Activated CD4-positive, alpha-beta T cell treated with anti-CD3 and anti-CD28 coated beads, Interleukin-2, Interleukin-6, amounts not matched to agents 100 ng/mL and 50 ng/mL, durations not matched to agents 16 hours and 8 hours (primary cell): ENCODE measurements around the gene RPS17.
"Not testable (repeated sequence)": the region's sequence is repeated elsewhere in the genome, so short reads cannot be mapped to it uniquely, and the experiment has no call there.

Source experiments
- DNase-seq: peaks from one replicate; pipeline ENCODE4 v3.0.0-alpha.2; 2020

RPS17 gene

DNA sequence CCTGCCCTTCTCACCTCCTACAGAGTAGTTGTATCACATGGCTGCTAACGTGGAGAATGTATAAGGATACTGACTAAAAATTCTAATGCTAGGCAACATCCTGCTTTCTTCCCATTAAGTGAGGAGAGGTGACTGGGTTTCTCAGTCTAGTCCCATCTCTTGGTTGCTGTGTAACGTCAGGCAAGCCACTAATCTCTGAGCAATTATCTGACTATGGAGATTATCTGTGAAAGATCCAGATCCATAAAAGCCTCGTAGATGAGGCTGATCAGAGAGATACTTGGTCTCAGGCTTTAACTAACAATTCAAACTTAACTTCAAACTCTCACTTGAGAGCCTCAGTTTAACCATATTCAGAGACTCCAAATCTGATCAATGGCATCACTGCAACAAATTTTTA, 4.7 kb upstream of the RPS17 start:
- no peak for DNase-seq

DNA sequence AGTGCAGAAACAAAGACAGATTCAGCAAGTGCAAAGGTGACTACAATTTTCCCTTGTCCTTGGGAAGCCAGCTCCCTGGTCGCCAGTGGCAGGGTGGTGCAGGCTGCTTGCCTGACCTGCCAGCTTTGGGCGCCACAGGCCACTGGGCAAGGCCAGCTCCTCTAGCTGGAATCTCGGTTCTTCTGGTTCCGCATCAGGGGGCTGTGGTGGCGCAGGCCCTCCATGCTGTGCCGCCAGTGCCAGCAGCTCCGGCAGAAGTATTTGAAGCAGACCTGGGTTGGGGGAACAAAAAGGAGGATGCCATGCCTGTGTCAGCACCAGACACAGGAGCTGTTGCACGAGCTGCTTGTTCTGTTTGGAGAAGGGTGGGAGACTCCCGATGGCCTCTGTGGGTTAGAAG, 4.2 kb upstream of the RPS17 start:
- no peak for DNase-seq

DNA sequence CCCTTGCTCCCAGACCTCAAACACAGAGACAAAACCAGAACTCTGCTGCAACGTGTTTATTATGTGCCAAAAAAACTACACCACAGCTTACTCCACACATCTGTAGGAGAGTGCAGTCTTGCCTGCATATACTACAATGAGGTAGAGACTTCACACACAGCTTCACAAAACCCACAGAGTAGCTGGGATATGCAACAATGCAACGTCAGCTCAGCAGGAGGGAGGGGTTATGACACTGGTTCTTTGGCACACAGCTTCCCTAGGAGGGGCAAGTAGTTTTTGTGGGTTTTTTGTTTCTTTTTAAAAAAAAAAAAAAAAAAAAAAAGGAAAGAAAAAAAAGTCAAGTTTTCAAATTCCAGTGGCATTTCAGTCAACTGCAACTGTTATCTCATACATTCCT, 2.9 kb upstream of the RPS17 start:
- DNase-seq, result peak; percentile 8

DNA sequence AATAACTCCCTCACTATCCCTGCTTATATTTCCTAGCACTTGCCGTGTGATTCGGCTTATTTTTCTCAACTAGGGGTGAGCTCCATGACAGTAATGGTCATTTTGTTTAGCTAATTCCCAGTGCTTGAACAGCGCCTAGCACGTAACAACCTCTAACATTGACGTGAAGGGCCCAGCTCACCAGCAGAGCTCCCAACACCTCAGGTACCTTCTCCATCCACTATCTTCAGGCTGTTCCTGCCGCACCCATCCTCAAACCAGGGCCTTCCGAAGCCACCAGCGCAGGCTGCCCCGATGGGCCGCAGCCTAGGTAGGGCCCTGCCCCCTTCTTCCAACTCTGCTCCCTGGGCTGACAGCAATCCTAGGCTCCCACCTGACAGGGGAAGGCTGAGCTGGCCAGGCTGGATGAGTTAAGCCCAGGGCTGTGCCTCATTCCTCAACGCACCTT, 751 bp upstream of the RPS17 start:
- DNase-seq, result peak; percentile 4

DNA sequence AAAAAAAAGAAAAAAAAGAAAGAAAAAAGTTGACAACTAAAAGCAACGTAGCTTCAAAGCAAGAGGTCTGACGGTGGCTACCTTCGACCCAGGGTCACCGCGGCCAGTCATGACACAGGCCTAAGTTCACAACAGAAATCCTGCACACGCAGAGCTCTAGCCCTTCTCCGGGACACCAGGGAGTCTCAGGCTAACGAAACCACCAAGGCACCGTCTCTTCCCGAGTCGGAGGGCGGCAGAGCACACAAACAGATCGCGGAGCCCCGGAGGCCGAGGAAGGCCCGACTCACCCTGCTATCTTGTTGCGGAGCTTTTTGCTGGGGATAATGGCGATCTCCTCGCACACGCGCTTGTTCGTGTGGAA, 584 bp downstream of the RPS17 start:
- DNase-seq, result no peak

DNA sequence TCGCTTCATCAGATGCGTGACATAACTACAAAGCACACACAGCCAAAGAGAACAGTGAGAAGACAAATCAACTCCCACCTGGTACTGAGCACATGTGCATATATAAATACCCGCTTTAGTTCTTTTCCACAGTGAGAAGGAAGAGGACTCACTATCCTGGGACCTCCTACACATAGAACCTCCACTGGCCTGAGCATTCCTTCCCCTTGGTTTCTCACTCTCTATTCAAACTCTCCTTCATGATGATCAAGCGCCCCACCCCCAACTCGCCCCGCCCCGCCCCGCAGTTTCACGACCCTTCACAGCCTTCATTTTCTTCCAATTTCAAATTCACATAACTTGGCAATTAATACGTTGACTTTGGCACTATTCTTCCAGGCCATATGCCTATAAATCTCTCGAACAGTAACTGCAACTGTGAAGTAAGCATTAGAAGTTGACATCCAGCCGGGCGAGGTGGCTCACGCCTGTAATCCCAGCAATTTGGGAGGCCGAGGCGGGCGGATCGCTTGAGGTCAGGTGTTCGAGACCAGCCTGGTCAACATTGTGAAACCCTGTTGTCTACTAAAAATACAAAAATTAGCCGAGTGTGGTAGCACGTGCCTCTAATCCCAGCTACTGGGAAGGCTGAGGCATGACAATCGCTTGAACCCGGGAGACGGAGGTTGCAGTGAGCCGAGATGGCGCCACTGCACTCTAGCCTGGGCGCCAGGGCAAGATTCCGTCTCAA, 1.1 kb downstream of the RPS17 start:
- peak; percentile 24 for DNase-seq

GRCh38 chr15:82537351-82537908, 2.8 kb downstream of the RPS17 start:
- DNase-seq, result peak; percentile 22

GRCh38 chr15:82536409-82537350, 3.6 kb downstream of the RPS17 start:
- peak; percentile 6 for DNase-seq

DNA sequence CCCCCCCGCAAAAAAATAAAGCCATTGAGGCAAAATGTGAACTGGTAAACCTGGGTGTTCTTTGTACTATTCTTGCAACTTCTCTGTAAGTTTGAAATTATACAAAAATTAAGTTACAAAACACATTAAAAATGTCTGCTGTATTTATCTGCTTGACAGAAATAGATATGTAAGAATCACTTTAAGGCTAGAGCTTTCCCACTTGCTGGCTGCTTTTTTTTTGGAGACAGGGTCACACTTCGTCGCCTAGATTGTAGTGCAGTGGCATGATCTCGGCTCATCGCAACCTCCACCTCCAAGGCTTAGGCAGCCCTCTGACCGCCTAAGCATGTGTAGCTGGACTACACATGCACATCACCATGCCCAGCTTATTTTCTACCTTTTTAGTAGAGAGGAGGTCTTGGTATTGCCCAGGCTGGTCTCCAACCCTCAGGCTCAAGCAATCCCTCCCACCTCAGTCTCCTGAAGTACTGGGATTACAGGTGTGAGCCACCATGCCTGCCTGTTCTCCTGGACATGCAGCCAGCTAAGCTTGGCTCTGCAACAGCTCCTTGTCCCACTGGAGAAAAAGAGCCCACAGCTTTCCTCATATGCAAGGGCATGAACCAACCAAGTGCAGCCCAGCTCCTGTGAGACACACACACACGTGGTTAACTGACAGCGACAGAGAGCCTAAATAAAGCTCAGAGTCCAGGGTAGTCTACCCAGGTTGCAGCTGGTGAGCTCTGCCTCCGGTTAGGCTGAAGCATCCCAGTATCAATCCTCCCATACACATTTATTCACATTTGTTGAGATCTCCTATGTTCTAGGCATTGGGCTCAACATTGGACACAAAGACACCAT, 4.5 kb downstream of the RPS17 start:
- peak; percentile 18 for DNase-seq

DNA sequence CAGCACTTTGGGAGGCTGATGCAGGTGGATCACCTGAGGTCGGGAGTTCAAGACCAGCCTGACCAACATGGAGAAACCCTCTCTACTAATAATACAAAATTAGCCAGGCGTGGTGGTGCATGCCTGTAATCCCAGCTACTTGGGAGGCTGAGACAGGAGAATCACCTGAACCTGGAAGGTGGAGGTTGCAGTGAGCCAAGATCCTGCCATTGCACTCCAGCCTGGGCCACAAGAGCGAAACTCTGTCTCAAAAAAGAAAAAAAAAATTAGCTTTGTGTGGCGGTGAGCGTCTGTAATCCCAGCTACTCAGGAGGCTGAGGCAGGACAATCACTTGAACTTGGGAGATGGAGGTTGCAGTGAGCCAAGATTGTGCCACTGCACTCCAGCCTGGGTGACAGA, 5.1 kb downstream of the RPS17 start:
- not testable (repeated sequence) for DNase-seq

- peak; percentile 12 for DNase-seq
Observed at GRCh38 chr15:82534457-82534861, 5.8 kb downstream of the RPS17 start.

DNA sequence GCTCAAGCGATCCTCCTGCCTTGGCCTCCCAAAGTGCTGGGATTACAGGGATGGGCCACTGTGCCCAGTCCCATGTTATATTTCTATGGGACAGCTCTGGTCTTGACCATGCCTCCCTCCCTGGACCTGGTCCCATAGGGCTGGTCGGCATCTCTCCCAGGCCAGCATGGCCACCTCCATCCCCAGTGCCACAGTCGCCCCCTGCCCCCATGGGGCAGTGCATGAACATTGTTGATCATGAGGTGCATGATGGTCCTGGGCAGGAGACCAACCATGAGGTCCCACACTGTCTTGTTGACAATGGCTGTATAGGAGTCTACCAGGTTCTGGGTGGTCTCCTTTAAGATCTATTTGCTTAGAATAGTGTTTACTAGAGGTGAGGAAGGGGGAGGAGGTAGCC, 6.5 kb downstream of the RPS17 start:
- DNase-seq, result no peak

DNA sequence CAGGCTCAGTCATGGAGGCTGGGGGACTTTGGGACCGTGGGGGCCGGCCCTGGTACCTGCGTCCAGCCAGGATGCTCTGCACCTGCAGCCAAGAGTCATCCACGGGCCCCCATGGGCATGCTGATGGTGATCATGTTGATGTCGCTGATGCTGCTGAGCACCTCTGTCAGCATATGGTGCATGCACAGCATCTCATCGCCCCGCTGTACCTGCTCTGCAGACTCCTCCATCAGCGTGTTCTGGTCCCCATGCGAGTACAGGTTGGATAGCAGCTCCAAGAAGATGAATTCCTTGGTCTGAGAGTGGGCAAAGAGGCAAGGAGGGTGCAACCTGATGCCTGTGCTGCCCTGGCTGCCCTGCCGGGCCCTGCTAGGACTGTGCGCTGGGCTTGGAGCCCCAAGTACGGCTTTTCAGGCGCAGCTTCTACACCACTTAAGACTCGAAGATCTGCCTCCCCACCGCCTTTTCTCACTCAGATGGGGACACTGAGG, 7.2 kb downstream of the RPS17 start:
- no peak for DNase-seq

DNA sequence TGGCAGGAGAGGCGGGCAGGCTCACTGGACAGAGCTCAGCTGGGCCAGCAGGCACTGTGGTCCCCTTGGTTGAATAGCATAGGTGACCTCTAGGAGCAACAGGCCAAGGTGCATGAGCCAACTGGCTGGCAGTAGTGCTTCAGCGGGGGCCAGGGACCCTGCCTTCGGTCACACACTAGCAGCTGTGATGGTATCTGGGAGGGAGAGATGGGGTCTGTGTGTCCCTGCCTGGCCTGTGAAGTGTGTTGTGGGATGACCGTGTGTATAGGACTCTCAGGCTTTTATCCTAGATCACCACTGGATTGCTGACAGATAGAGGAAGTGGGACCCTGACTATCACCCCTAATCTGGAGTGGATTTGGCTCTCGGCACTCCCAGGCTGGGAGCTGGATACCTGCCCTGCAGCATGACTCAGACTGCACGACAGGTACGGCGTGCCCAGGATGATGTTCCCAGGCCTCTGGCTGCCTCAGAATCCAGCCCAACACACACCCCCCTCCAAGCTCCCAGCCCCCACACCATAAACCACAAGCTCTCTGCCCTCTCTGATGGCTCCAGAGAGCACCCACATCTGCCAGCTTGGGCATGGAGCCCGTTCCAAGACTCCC, 7.8 kb downstream of the RPS17 start:
- no peak for DNase-seq

DNA sequence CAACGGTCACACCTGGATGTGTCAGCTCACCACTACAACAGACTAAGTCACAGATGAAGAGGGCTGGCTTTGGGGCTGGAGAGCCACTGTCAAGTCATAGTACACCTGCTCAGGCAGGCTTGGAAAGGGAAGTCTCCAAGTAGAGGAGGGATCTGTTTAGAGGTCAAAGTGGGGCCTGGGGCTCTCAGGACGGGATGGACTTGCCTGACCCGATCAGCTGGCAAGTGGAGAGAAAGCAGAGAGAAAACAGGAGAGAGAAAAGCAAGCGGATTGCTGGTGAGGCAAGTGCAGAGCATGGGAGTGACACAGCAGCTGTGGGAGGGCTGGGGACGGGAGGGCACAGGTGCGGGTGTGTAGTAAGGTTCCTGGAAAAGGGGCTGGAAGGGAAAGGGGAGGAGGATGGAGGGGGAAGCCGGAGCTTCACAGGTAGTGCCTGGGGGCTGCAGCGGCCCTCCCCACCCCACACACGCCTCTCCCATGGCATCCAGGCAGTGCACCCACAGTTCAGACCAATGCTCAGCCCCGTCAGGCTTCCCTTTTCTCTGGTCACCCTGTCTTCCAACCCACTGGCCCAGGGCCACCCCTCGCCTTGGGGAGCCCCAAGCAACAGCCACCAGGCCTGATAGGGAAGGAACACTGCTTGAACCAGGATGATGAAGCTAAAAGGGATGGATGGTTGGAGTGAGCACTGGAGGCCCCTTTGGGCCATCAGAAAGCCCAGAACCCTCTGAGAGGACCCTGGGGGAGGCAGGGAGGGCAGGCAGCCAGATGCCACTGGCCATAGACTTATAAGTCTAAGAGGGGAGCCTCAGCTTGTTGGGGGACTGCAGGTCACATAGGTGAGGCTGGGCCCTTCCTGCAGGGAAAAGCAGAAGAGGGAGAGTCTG, 8.5 kb downstream of the RPS17 start:
- DNase-seq, result no peak

DNA sequence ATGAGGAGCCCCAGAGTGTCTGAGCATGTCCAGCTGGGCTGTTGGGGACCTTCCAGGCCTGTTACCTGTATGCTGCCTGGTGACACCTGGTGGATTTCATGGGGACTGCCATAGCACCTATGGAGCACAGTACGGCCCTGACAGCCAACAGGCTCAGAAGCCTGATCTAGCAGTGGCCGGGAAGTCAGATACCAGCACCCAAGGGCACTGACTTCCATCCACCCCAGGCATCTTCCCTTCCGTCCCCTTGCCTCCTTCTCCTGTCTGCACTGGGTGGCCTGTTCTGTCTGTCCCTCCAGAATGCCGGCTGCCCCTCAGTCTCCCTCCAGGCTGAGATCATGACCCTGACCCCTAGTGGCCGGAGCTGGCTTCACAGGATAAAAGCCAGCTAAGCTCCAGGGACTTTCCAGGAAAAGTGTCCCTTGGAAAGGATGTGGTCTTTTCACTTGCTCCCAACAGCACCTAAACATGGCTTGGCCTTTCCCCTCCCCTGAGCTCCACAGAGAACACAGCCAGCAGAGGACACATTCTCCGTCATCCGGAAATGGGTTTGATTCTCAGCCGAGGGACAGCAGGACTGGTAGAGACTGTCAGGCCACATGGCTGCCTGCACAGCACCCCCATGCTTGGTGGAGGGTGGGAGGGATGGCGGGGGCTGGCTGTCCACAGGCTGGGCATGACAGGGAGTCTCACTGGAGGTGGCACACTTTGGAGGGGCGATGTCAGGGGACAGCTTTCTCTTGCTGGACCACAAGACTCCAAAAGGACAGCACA, 9.5 kb downstream of the RPS17 start:
- peak; percentile 72 for DNase-seq

GRCh38 chr15:82530006-82530405, 10.3 kb downstream of the RPS17 start:
- DNase-seq, result no peak

DNA sequence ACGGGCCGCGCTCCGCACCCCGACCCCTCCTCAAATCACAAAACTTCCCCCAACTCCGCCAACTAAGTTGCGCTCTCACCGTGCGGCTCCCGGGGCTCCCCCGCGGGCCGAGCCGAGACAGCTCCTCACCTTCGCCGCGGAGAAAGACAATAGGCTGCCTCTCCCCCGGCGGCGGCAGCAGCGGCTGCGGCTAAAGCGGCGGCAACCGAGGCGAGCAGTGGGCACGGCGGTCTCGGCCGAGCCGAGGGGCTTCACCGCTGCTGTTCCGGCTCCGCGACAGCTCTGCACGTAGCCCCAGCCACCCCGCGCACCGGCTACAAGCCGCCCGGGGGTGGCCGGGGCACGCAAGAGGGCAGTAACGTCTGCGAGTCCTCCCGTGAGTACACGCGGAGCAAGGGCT, 26.7 kb downstream of the RPS17 start:
- not testable (repeated sequence) for DNase-seq

DNA sequence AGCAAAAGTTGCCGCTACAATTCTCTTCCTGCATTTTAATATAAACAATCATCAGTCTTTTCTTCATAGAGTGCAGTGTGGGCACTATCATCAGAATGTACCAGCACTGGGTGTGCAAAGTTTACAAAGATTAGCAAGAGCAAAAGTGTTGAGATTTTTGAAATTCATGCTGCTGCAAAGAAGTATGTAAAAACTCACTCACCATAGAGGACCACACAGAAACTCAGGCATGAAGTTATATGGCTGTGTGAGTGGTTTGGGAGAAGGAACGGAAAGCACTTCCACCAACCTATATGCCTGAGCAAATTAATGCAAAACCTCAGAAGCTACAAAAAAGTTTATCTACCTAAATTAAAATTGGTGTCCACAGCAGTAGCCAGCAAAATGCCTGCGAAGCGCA, 32.6 kb downstream of the RPS17 start:
- not testable (repeated sequence) for DNase-seq

DNA sequence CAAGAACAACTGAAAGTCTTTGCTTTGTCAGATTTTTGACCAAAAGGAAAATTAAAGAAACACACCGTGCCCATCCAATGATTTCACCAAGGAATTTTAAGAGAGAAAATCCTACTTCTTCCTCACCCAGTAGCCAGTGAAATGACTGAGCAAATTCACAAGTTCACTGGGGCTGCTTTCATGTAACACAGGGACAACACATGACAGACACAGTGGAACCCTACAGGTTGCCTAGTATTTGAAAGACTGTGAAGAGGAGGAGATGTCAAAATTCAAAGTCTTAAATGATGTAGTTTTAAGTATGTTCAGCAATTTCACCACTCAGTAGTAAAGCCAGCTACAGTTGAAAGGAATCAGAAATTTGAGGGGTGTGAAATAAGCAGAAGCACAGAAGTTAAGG, 33.2 kb downstream of the RPS17 start:
- DNase-seq, result not testable (repeated sequence)
